Activated T-cell treated with anti-CD3 and anti-CD28 coated beads, Interleukin-2, amount 50 U/mL, for 4 hours (primary cell): ENCODE data around the gene EEF1A2. TPM values are rescaled to one million over a fixed set of nuclear protein-coding genes. Genes with fewer than 3 reads are reported as not detected.
"Not testable (repeated sequence)": the region's sequence is repeated elsewhere in the genome, so short reads cannot be mapped to it uniquely, and the experiment has no call there.

Experiments used
- ATAC-seq, 2 donors: fragments of 200-7000 bp; cut with Tn5 transposase; one replicate each; pipeline ENCODE4 v1.10.0; 2021
- DNase-seq: peaks from one replicate; pipeline ENCODE4 v3.0.0-alpha.2; 2020
- H3K27me3 Mint-ChIP-seq: one replicate; pipeline ENCODE4 v1.8.0; 2021; ENCODE audit warnings: low read depth, mixed read lengths
- H3K36me3 Mint-ChIP-seq: one replicate; pipeline ENCODE4 v1.8.0; 2022; ENCODE audit warnings: mixed read lengths; ENCODE audit not compliant: insufficient read depth
- H3K4me1 Mint-ChIP-seq: one replicate; pipeline ENCODE4 v1.8.0; 2021; ENCODE audit warnings: low read depth, mixed read lengths
- H3K4me3 Mint-ChIP-seq: one replicate; pipeline ENCODE4 v1.8.0; 2021; ENCODE audit warnings: mild to moderate bottlenecking, moderate library complexity, mixed read lengths
- H3K9me3 Mint-ChIP-seq: one replicate; pipeline ENCODE4 v1.8.0; 2021; ENCODE audit warnings: mixed read lengths
- total RNA-seq, 3 donors: library from RNA; stranded (reverse); gene quantifications; one replicate each; pipeline ENCODE4 v1.2.1, GENCODE V29; 2021

The EEF1A2 gene
- total RNA-seq, 3 donors from 2014 or later, result 0.63 to 0.96 (median 0.74) TPM

DNA sequence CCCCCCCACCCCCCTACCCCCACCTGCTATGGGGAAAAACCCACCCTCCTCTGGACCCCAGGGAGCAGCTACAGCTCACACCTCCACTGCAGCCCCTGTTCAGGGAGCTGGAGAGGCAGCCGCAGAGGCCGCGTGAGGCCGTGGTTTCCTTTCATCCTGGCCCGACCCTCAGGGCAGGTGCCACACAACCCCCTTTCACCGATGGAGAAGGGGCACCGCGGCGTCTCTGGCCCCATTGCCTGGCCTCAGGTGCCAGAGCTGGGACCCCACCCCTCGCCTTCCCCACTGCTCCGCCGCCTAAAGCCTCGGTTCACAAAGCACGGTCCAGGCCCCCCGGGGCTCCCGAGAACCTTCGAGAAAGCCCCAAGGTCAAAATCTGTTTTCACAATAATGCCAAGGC is 14.6 kb downstream of the EEF1A2 start:
- peaks cover 47% of the 10 kb centered on the region for H3K27me3 Mint-ChIP-seq
- no peaks in the 10 kb centered on the region for H3K36me3 Mint-ChIP-seq
- peaks cover 2% of the 10 kb centered on the region for H3K4me1 Mint-ChIP-seq
- DNase-seq (no peak), ATAC-seq (no peak)
- no peaks in the 10 kb centered on the region for H3K9me3 Mint-ChIP-seq
- no peak overlapping the region for H3K4me3 Mint-ChIP-seq

DNA sequence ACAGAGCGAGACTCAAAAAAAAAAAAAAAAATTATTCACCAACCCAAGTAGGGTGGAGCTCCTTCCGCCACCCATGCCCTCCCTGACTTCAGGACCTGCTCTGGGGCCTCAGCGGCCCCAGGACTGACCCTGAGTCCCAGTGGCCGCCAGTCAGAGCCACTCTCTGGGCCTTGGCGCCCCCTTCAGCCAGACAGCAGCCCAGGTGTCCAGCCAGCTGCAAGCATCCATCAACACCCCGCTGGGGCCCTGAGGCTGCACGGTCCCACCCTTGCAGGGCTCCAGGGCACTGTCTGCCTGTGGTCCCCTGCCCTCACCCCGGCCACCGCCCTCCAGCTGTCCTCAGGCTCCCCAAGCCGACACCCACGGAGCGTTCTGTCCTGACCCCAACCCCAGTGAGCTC is 15.0 kb downstream of the EEF1A2 start:
- DNase-seq (no peak), ATAC-seq (no peak)
- Mint-ChIP-seq H3K36me3 (no peaks in the 10 kb centered on the region), H3K27me3 (peaks cover 49% of the 10 kb centered on the region), H3K4me1 (peaks cover 2% of the 10 kb centered on the region), H3K9me3 (no peaks in the 10 kb centered on the region), H3K4me3 (no peak overlapping the region)

DNA sequence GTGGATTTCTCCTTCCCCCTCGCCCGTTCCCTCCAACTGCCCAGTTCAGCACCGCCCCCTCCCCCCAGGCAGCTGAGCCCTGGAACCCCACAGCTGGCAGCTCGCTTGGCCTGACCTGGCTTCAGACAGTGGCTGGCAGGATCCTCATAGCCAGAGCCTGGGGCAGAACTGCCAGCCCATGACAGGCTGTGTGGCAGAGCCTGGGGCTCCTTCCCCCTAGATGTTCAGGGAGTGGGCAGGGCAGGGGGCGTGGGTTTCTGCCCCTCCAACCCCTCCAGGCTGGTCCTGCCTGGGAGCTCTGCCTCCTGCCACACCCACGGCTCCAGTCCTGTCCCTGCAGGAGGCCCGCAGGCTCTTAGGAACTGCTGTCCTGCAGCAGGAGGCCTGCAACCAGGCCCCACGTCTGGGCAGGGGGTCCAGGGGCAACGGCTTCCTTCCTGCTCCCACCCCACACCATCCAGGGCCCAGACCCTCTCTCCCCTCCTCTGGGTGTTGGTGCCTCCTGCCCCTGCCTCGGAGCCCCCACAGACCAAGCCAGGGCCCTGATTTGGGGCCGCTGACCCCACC is 16.8 kb downstream of the EEF1A2 start:
- DNase-seq, result no peak
- ATAC-seq, result no peak
- H3K36me3 Mint-ChIP-seq, result no peaks in the 10 kb centered on the region
- no peak overlapping the region for H3K4me3 Mint-ChIP-seq
- H3K9me3 Mint-ChIP-seq, result no peaks in the 10 kb centered on the region
- peaks cover 59% of the 10 kb centered on the region for H3K27me3 Mint-ChIP-seq
- peaks cover 2% of the 10 kb centered on the region for H3K4me1 Mint-ChIP-seq

GRCh38 chr20:63481503-63481902 is 17.4 kb downstream of the EEF1A2 start:
- H3K9me3 Mint-ChIP-seq, result no peaks in the 10 kb centered on the region
- no peaks in the 10 kb centered on the region for H3K36me3 Mint-ChIP-seq
- ATAC-seq (no peak), DNase-seq (no peak)
- H3K4me1 Mint-ChIP-seq, result peaks cover 2% of the 10 kb centered on the region
- H3K4me3 Mint-ChIP-seq, result no peak overlapping the region
- peaks cover 64% of the 10 kb centered on the region for H3K27me3 Mint-ChIP-seq

- DNase-seq, H3K9me3 Mint-ChIP-seq, ATAC-seq, H3K36me3 Mint-ChIP-seq, H3K4me1 Mint-ChIP-seq, H3K4me3 Mint-ChIP-seq: not testable (repeated sequence)
- peaks cover 71% of the 10 kb centered on the region for H3K27me3 Mint-ChIP-seq
Observed at GRCh38 chr20:63479695-63480419, 19.0 kb downstream of the EEF1A2 start.

DNA sequence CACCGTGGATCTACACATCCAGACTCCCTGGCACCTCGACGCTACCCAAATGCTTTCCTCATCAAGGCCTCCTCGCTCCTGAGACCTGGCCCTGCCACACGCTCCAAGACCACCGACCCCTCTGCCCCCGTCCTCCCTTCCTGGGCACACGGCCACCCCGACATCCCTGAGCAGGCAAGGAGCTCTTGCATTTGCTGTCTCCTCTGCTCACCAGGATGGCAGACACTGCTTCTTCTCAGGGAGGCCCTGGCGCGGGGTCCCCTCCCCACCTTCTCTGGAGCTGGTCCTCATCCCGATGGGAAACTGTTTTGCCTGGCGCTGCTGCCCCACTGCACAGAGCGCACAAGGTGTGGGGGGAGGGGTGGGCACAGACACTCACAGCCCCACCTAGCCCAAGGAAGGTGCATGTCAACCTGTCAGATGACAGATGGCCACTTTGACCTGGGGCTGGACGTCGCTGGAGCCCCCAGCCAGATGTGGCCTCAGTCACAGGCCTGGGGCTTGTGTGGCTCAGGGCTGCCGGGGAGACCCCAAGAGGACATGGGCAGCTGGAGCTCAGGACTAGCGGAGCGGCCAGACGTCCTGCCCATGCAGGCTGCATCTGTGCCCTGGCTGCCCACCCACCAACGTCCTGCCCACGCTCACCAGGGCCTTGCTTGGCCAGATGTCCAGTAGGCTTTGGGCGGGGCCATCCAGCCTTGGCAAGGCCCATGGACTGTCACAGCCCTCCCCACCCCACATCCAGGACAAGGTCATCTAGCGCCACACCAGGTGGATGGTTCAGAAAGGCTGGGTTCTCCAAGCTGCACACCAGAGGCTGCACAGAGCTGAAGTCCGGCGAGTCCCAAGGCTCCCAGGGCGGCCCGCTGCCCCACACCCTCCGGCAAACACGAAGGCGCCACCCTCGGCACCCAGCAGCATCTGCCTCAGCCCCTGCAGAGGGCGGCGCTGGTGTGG is 20.3 kb downstream of the EEF1A2 start:
- ATAC-seq, result no peak
- Mint-ChIP-seq H3K9me3 (no peaks in the 10 kb centered on the region), H3K4me1 (peaks cover 7% of the 10 kb centered on the region), H3K4me3 (no peak overlapping the region), H3K36me3 (no peaks in the 10 kb centered on the region), H3K27me3 (peaks cover 77% of the 10 kb centered on the region)
- no peak for DNase-seq

DNA sequence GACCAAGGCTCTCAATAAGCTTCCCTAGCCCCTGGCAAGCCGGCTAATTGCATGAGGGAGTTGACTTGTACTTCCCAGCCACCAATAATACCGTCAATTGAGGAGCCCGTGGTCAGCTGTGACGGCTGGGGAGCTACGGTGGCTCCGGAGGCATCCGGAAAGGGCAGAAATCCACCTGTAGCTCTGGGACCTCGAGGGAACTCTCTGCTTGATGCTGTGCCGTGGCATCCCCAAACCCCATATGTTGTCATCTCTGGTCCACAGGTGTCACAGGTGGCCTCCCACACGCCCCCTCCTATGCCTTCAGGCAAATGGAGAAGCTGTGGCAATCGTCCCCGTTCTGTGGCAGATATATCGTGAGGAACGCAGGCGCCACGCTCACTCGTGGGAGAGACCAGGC is 20.9 kb downstream of the EEF1A2 start:
- no peaks in the 10 kb centered on the region for H3K36me3 Mint-ChIP-seq
- no peak for ATAC-seq
- peaks cover 6% of the 10 kb centered on the region for H3K4me1 Mint-ChIP-seq
- H3K4me3 Mint-ChIP-seq, result no peak overlapping the region
- no peaks in the 10 kb centered on the region for H3K9me3 Mint-ChIP-seq
- H3K27me3 Mint-ChIP-seq, result peaks cover 76% of the 10 kb centered on the region
- DNase-seq, result no peak

DNA sequence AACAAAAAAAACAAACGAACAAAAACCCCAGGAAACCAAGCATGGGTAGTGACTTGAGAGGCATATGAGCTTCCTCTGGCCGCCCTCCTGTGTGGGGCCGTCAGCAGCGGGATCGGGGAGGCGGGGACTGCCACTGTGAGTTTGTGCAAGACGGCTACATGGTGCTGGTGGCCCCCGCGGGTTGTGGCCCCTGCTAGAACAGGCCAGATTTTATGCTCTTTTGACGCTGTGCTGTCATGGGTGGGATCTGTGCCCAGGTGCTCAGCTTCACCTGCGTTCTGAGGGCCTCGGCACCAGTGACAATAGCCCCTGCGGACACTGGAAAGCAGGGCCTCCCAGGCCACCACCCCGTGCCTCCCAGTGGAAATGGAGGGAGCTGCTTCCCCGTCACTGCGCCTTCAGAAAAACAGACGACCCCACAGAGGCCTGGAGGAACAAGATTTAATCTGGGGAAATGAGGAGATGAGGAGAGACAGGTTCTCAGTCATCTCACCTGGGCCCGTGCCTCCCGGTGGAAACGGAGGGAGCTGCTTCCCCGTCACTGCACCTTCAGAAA is 21.7 kb downstream of the EEF1A2 start:
- no peaks in the 10 kb centered on the region for H3K9me3 Mint-ChIP-seq

GRCh38 chr20:63475209-63475608 is 23.7 kb downstream of the EEF1A2 start:
- ATAC-seq (peak in 1 of 2 donors; percentile 19), DNase-seq (no peak)
- Mint-ChIP-seq H3K9me3 (no peaks in the 10 kb centered on the region), H3K4me1 (peaks cover 5% of the 10 kb centered on the region), H3K4me3 (no peak overlapping the region), H3K36me3 (no peaks in the 10 kb centered on the region), H3K27me3 (peaks cover 67% of the 10 kb centered on the region)

More for the DNA sequence above, 21.7 kb downstream of the EEF1A2 start:
- Mint-ChIP-seq H3K4me1 (peaks cover 5% of the 10 kb centered on the region), H3K36me3 (no peaks in the 10 kb centered on the region), H3K27me3 (peaks cover 70% of the 10 kb centered on the region), H3K4me3 (no peak overlapping the region)
- DNase-seq (no peak), ATAC-seq (no peak)

DNA sequence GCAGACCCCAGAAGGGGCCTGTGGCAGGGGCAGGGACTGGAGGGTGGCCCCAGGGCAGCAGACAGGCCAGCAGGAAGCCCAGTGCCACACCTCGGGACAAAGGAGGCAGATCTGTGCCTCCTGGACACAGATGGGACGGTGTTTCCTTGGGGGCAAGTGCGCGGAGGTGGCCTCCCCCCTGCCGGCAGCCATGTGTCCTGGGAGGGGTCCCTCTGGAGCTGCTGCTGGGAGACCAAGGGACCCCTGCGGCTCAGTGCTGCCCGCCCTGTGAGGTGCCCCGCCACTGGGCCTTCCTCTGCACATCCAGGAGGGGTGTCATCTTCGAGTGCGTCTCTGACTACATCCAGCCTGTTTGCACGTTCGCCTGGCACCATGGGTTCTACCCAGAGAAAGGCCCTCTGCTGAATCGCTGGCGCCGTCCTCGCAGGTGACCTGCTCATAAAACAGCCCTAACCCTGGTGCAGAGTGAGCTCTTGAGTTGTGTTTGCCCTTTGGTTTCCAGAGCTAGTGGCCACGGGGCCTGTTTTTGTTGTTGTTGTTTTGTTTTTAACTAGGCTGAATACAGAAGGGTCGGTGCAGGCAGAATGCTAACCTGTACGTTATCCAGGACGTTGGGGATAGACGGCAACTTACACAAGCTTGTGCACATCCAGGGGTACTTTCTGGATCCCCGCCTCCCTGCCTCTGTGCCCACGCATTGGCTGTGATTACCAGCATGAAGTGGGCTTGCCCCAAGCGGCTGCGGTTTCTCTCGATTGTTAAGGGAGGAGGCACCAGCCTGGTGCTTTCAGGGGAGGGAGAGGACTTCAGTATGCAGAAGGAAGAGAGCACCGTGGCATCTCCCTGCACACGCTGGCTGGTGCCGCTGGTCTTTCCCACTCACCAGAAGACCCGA is 25.1 kb downstream of the EEF1A2 start:
- no peak for DNase-seq
- H3K4me3 Mint-ChIP-seq, result no peak overlapping the region
- peaks cover 66% of the 10 kb centered on the region for H3K27me3 Mint-ChIP-seq
- H3K36me3 Mint-ChIP-seq, result no peaks in the 10 kb centered on the region
- peaks cover 5% of the 10 kb centered on the region for H3K4me1 Mint-ChIP-seq
- ATAC-seq, result no peak
- H3K9me3 Mint-ChIP-seq, result no peaks in the 10 kb centered on the region

- no peak for DNase-seq
- Mint-ChIP-seq H3K9me3 (no peaks in the 10 kb centered on the region), H3K4me1 (peaks cover 5% of the 10 kb centered on the region), H3K27me3 (peaks cover 61% of the 10 kb centered on the region), H3K4me3 (no peak overlapping the region), H3K36me3 (no peaks in the 10 kb centered on the region)
- ATAC-seq, result no peak
Observed at GRCh38 chr20:63472862-63473390, 26.0 kb downstream of the EEF1A2 start.

GRCh38 chr20:63471981-63472831 is 26.7 kb downstream of the EEF1A2 start, which contains the start of gene KCNQ2:
Gene KCNQ2 (minus strand): TSS chr20:63472655. CDS start chr20:63472463, 192 bp downstream.
- no peaks in the 10 kb centered on the region for H3K36me3 Mint-ChIP-seq
- peaks cover 58% of the 10 kb centered on the region for H3K27me3 Mint-ChIP-seq
- no peak within 1 kb of the TSS for H3K4me3 Mint-ChIP-seq
- peaks cover 5% of the 10 kb centered on the region for H3K4me1 Mint-ChIP-seq
- DNase-seq (no peak), ATAC-seq (peak; percentile 45 to 47)
- no peaks in the 10 kb centered on the region for H3K9me3 Mint-ChIP-seq

GRCh38 chr20:63471717-63471980 is 27.2 kb downstream of the EEF1A2 start:
- Mint-ChIP-seq H3K27me3 (peaks cover 56% of the 10 kb centered on the region), H3K9me3 (no peaks in the 10 kb centered on the region), H3K4me3 (no peak overlapping the region), H3K4me1 (peaks cover 5% of the 10 kb centered on the region), H3K36me3 (no peaks in the 10 kb centered on the region)
- ATAC-seq (peak; percentile 3 to 6), DNase-seq (no peak)
